GM12873 (cell line): ENCODE measurements around the gene CT45A8.
"Not testable (repeated sequence)": the region's sequence is repeated elsewhere in the genome, so short reads cannot be mapped to it uniquely, and the experiment has no call there.

Source experiments
- TF ChIP-seq, protein P1 (sequence below): IDR thresholded peaks from 2 replicates; pipeline ENCODE4 v1.5.1; 2012; ENCODE audit warnings: low read depth, mild to moderate bottlenecking, moderate library complexity, low read length, control low read depth; ENCODE audit not compliant: insufficient read depth; ENCODE audit errors: missing control alignments

The CT45A8 gene

DNA sequence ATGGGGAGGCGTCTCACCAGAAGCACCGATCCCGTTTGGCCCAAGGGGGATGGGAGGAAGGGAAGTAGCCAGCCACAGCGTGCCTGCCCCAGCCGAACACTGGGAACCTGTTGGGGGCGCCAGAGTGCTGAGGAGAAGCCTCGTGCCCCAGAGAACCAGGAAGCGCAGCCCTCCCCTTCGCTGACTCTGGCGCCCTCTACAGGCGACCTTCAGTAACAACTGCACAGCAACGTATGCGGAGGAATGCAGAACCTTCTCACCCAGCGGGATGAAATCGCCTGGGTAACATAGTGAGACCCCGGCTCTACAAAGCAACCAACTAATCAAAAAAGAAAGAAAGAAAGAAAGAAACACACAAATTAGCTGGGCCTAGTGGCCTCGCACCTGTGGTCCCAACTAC, 34.4 kb downstream of the CT45A8 start, which contains the start of gene CT45A2:
CT45A2 (minus strand) TSS at position 101 of the 400 bp plus-strand sequence. CDS start 3,747 bp downstream, outside the sequence.
- TF ChIP-seq, protein P1, sequence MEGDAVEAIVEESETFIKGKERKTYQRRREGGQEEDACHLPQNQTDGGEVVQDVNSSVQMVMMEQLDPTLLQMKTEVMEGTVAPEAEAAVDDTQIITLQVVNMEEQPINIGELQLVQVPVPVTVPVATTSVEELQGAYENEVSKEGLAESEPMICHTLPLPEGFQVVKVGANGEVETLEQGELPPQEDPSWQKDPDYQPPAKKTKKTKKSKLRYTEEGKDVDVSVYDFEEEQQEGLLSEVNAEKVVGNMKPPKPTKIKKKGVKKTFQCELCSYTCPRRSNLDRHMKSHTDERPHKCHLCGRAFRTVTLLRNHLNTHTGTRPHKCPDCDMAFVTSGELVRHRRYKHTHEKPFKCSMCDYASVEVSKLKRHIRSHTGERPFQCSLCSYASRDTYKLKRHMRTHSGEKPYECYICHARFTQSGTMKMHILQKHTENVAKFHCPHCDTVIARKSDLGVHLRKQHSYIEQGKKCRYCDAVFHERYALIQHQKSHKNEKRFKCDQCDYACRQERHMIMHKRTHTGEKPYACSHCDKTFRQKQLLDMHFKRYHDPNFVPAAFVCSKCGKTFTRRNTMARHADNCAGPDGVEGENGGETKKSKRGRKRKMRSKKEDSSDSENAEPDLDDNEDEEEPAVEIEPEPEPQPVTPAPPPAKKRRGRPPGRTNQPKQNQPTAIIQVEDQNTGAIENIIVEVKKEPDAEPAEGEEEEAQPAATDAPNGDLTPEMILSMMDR: not testable (repeated sequence)

DNA sequence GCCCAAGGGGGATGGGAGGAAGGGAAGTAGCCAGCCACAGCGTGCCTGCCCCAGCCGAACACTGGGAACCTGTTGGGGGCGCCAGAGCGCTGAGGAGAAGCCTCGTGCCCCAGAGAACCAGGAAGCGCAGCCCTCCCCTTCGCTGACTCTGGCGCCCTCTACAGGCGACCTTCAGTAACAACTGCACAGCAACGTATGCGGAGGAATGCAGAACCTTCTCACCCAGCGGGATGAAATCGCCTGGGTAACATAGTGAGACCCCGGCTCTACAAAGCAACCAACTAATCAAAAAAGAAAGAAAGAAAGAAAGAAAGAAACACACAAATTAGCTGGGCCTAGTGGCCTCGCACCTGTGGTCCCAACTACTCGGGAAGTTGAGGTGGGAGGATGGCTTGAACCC, 51.7 kb downstream of the CT45A8 start, which contains the start of gene CT45A6:
CT45A6 (minus strand) TSS at position 101 of the 400 bp plus-strand sequence. CDS start 3,794 bp downstream, outside the sequence.
- TF ChIP-seq, protein P1: not testable (repeated sequence)
